AG09309 (cell line): ENCODE measurements around the gene PALS2.

Experiments
- DNase-seq: peaks from one replicate; pipeline ENCODE4 v3.0.0-alpha.2; 2010; ENCODE audit warnings: low read depth
- H3K4me3 ChIP-seq: 2 replicates; pipeline ENCODE4 v1.5.1; 2011; ENCODE audit warnings: mild to moderate bottlenecking, low read depth, low read length, moderate library complexity; ENCODE audit not compliant: control insufficient read depth
- CTCF ChIP-seq: IDR thresholded peaks from 2 replicates; pipeline ENCODE4 v1.5.1; 2011; ENCODE audit warnings: mild to moderate bottlenecking, low read depth, low read length, inconsistent platforms; ENCODE audit not compliant: insufficient read depth, control insufficient read depth; ENCODE audit errors: missing control alignments

The PALS2 gene

GRCh38 chr7:24572393-24572996 lies 757 bp upstream of the PALS2 start:
- no peak for TF ChIP-seq CTCF
- no peak for DNase-seq
- peak overlapping the region; percentile 80 for H3K4me3 ChIP-seq

- no peak for DNase-seq
- H3K4me3 ChIP-seq = peak overlapping the region; percentile 80
- no peak for TF ChIP-seq CTCF
These were observed 494 bp downstream of the PALS2 start for GRCh38 chr7:24573554-24574338.

- no peak for TF ChIP-seq CTCF
- peak overlapping the region; percentile 80 for H3K4me3 ChIP-seq
- no peak for DNase-seq
These were observed 1.1 kb downstream of the PALS2 start for GRCh38 chr7:24574386-24574785.

- no peak for TF ChIP-seq CTCF
- peak overlapping the region; percentile 80 for H3K4me3 ChIP-seq
- DNase-seq = no peak
These were observed 1.7 kb downstream of the PALS2 start for GRCh38 chr7:24574950-24575349.

GRCh38 chr7:24576171-24577025 lies 3.1 kb downstream of the PALS2 start:
- no peak overlapping the region for H3K4me3 ChIP-seq
- peak; percentile 33 for DNase-seq
- peak; percentile 72 for TF ChIP-seq CTCF

GRCh38 chr7:24578052-24578451 lies 4.8 kb downstream of the PALS2 start:
- DNase-seq = no peak
- H3K4me3 ChIP-seq = no peak overlapping the region

More at GRCh38 chr7:24578052-24578451, 4.8 kb downstream of the PALS2 start:
- TF ChIP-seq CTCF = no peak
